EL (cell line): ENCODE data around the gene FBF1.
"Not testable (repeated sequence)": the region's sequence is repeated elsewhere in the genome, so short reads cannot be mapped to it uniquely, and the experiment has no call there.

Source experiments
- DNase-seq: peaks from one replicate; pipeline ENCODE4 v3.0.0-alpha.2; 2016

The FBF1 gene

GRCh38 chr17:75893305-75894048 lies 47.4 kb downstream of the FBF1 start:
- DNase-seq, result no peak

GRCh38 chr17:75892556-75893224 lies 48.2 kb downstream of the FBF1 start:
- no peak for DNase-seq

- no peak for DNase-seq
Measured at GRCh38 chr17:75891605-75892555, 49.0 kb downstream of the FBF1 start.

- no peak for DNase-seq
Measured at GRCh38 chr17:75891022-75891604, 49.7 kb downstream of the FBF1 start.

GRCh38 chr17:75889454-75889853 lies 51.4 kb downstream of the FBF1 start:
- DNase-seq, result no peak

GRCh38 chr17:75888484-75888883 lies 52.4 kb downstream of the FBF1 start:
- no peak for DNase-seq

GRCh38 chr17:75885860-75886259 lies 55.0 kb downstream of the FBF1 start:
- DNase-seq, result not testable (repeated sequence)

GRCh38 chr17:75885431-75885830 lies 55.4 kb downstream of the FBF1 start:
- no peak for DNase-seq

- DNase-seq, result no peak
Measured at GRCh38 chr17:75881678-75882454, 59.0 kb downstream of the FBF1 start.

- no peak for DNase-seq
Measured at GRCh38 chr17:75880266-75880665, 60.6 kb downstream of the FBF1 start.

- DNase-seq, result peak; percentile 56
Measured at GRCh38 chr17:75878174-75878998, 62.5 kb downstream of the FBF1 start, which contains the start of gene TRIM47. TRIM47 (minus strand) TSS chr17:75878581; CDS start chr17:75878548, 33 bp downstream.

- peak; percentile 76 for DNase-seq
Measured at GRCh38 chr17:75877752-75878173, 63.1 kb downstream of the FBF1 start.

- DNase-seq, result peak; percentile 97
Measured at GRCh38 chr17:75876938-75877751, 63.7 kb downstream of the FBF1 start.

- no peak for DNase-seq
Measured at GRCh38 chr17:75876190-75876937, 64.5 kb downstream of the FBF1 start.

- no peak for DNase-seq
Measured at GRCh38 chr17:75875940-75876189, 65.0 kb downstream of the FBF1 start.

- no peak for DNase-seq
Measured at GRCh38 chr17:75875182-75875939, 65.5 kb downstream of the FBF1 start.

GRCh38 chr17:75874323-75875181 lies 66.3 kb downstream of the FBF1 start:
- no peak for DNase-seq
